Endothelial cell of umbilical vein (primary cell): Measurements from ENCODE around the gene THUMPD2. TPM values are rescaled to one million over a fixed set of nuclear protein-coding genes. Genes with fewer than 3 reads are reported as not detected.
"Not testable (repeated sequence)": the region's sequence is repeated elsewhere in the genome, so short reads cannot be mapped to it uniquely, and the experiment has no call there.

Experiments
- BruUV-seq: library from RNA; stranded (reverse); fragments of 400-500 nt; replicated peaks from 2 replicates; lab custom pipeline; 2021; lab: Mats Ljungman, UMichigan
- CTCF ChIA-PET: fragments of 300-600, 350-600 bp; sonication (Branson Sonifier 250); formaldehyde crosslinking; loops from one replicate; lab custom pipeline; 2021; ENCODE audit warnings: antibody characterized with exemption, inconsistent platforms; lab: Charles Lee
- POLR2A ChIA-PET: fragments of 300-600, 350-600 bp; sonication (Branson Sonifier 250); formaldehyde crosslinking; loops from one replicate; lab custom pipeline; 2021; ENCODE audit warnings: antibody characterized with exemption, inconsistent platforms; lab: Charles Lee
- DNase-seq: peaks from one replicate; pipeline ENCODE4 v3.0.0-alpha.2; 2011; ENCODE audit warnings: low read depth, low spot score
- FAIRE-seq: peaks from 2 replicates; lab custom pipeline; 2011; peaks lifted over from hg19 to GRCh38; lab: Jason Lieb, UNC
- H2AFZ ChIP-seq: 2 replicates; pipeline ENCODE4 v1.6.0; 2012; ENCODE audit warnings: low read depth, low read length, control low read depth, inconsistent platforms
- H3K27ac ChIP-seq: 2 replicates; pipeline ENCODE4 v1.5.1; 2011; ENCODE audit warnings: low read depth, mild to moderate bottlenecking, control low read depth, low read length, moderate library complexity; ENCODE audit not compliant: insufficient read depth
- H3K27me3 ChIP-seq, 2 experiments: 2 replicates each; pipeline versions ENCODE4 v1.6.0 to v1.6.1; 2011; ENCODE audit warnings: low read length in 2 of 2, mixed read lengths in 1 of 2; ENCODE audit not compliant: control insufficient read depth in 2 of 2, insufficient read depth in 2 of 2
- H3K36me3 ChIP-seq, 2 experiments: 2 replicates in 1 of 2; 3 replicates in 1 of 2; pipeline ENCODE4 v1.5.1; 2011; ENCODE audit warnings: low read length in 2 of 2, mild to moderate bottlenecking in 1 of 2, moderate library complexity in 1 of 2; ENCODE audit not compliant: control insufficient read depth in 2 of 2, insufficient read depth in 2 of 2; ENCODE audit errors: extremely low read depth in 1 of 2
- H3K4me1 ChIP-seq: 3 replicates; pipeline ENCODE4 v1.5.1; 2011; ENCODE audit warnings: mild to moderate bottlenecking, low read length; ENCODE audit not compliant: control insufficient read depth, insufficient read depth; ENCODE audit errors: extremely low read depth
- H3K4me2 ChIP-seq: 2 replicates; pipeline ENCODE4 v1.6.1; 2011; ENCODE audit warnings: low read length, control low read depth, mixed read lengths; ENCODE audit not compliant: insufficient read depth
- H3K4me3 ChIP-seq, 3 experiments: fragments of 200-600 bp in 1 of 3; sonication (generic), shearing (Covaris generic) in 1 of 3; replicated peaks in 1 of 3; 2 replicates each; pipeline ENCODE4 v1.5.1; 2011 to 2016; ENCODE audit warnings: control low read depth in 3 of 3, low read length in 3 of 3, mild to moderate bottlenecking in 2 of 3, inconsistent platforms in 1 of 3, low read depth in 1 of 3, moderate library complexity in 1 of 3; ENCODE audit not compliant: insufficient read depth in 1 of 3
- H3K79me2 ChIP-seq: 2 replicates; pipeline ENCODE4 v1.6.0; 2012; ENCODE audit warnings: low read length, inconsistent platforms; ENCODE audit not compliant: control insufficient read depth, insufficient read depth
- H3K9ac ChIP-seq: replicated peaks from 2 replicates; pipeline ENCODE3; 2011; ENCODE audit warnings: low read length, control low read depth; ENCODE audit not compliant: insufficient read depth; ENCODE audit errors: extremely low read depth
- H3K9me1 ChIP-seq: replicated peaks from 3 replicates; pipeline ENCODE4 v1.6.0; 2011; ENCODE audit warnings: mild to moderate bottlenecking, low read length; ENCODE audit not compliant: control insufficient read depth, insufficient read depth; ENCODE audit errors: extremely low read depth
- H3K9me3 ChIP-seq: replicated peaks from 2 replicates; pipeline ENCODE4 v1.5.1; 2012; ENCODE audit warnings: low read length, inconsistent platforms; ENCODE audit not compliant: control insufficient read depth, insufficient read depth
- H4K20me1 ChIP-seq: replicated peaks from 2 replicates; pipeline ENCODE3; 2011; ENCODE audit warnings: mild to moderate bottlenecking, low read length; ENCODE audit not compliant: control insufficient read depth, insufficient read depth; ENCODE audit errors: extremely low read depth
- EZH2 ChIP-seq: IDR thresholded peaks from 2 replicates; pipeline ENCODE4 v1.6.1; 2012; ENCODE audit warnings: borderline replicate concordance, low read depth, mild to moderate bottlenecking, moderate library complexity, low read length, inconsistent platforms; ENCODE audit not compliant: severe bottlenecking
- FOS ChIP-seq: IDR thresholded peaks from 2 replicates; pipeline ENCODE4 v1.6.1; 2011; ENCODE audit warnings: mild to moderate bottlenecking, low read length, moderate library complexity, borderline replicate concordance; ENCODE audit not compliant: insufficient read depth
- GATA2 ChIP-seq: IDR thresholded peaks from 2 replicates; pipeline ENCODE4 v1.7.0; 2011; ENCODE audit warnings: low read depth, mild to moderate bottlenecking, moderate library complexity, mixed read lengths, low read length; ENCODE audit not compliant: insufficient read length, insufficient read depth
- JUN ChIP-seq: IDR thresholded peaks from 2 replicates; pipeline ENCODE4 v1.6.1; 2011; ENCODE audit warnings: borderline replicate concordance, low read depth; ENCODE audit not compliant: insufficient read length, insufficient read depth
- MAX ChIP-seq: IDR thresholded peaks from 2 replicates; pipeline ENCODE4 v1.6.1; 2011; ENCODE audit not compliant: insufficient read depth, insufficient read length
- MYC ChIP-seq: IDR thresholded peaks from one replicate; pipeline ENCODE4 v1.6.1; 2011; ENCODE audit warnings: mild to moderate bottlenecking, low read depth, low read length
- POLR2A ChIP-seq: IDR thresholded peaks from 2 replicates; pipeline ENCODE4 v1.6.1; 2012; ENCODE audit warnings: low read depth, mild to moderate bottlenecking, control low read depth, low read length
- POLR2AphosphoS5 ChIP-seq: IDR thresholded peaks from 2 replicates; pipeline ENCODE4 v1.6.1; 2012; ENCODE audit warnings: low read depth, mild to moderate bottlenecking, control low read depth, low read length, moderate library complexity; ENCODE audit not compliant: insufficient read depth
- dilution Hi-C: fragments of 300-500 bp; cut with MboI; formaldehyde crosslinking; loops from one replicate; pipeline ENCODE4 v1.15.0; 2019; ENCODE audit warnings: low sequenced_read_pairs; ENCODE audit not compliant: extremely low pct_ligation_motif_present
- intact Hi-C: fragments of 100-400 bp; cut with micrococcal nuclease; formaldehyde crosslinking; loops from one replicate; pipeline ENCODE4 v1.10.0; 2022
- polyA plus RNA-seq, 4 experiments: library from polyadenylated mRNA; depleted of rRNA in 3 of 4; stranded (reverse) in 3 of 4; unstranded in 1 of 4; fragments of >200 nt; gene quantifications; 2 replicates each; pipeline versions ENCODE4 v1.2.1 to v1.2.3, GENCODE V29; 2011 to 2012; ENCODE audit warnings: missing spikeins in 1 of 4
- total RNA-seq: library from RNA; stranded (reverse); gene quantifications from 2 replicates; pipeline ENCODE4 v1.2.3, GENCODE V29; 2021
- TF ChIP-seq, protein P1 (sequence below), 2 donors: IDR thresholded peaks; 1 replicate in 1 of 2; 2 replicates in 1 of 2; pipeline ENCODE4 v1.5.1; 2011; ENCODE audit warnings: low read length in 2 of 2, mild to moderate bottlenecking in 2 of 2, moderate library complexity in 2 of 2, control low read depth in 1 of 2, inconsistent platforms in 1 of 2, low read depth in 1 of 2; ENCODE audit not compliant: insufficient read depth in 1 of 2; ENCODE audit errors: extremely low read depth in 1 of 2

THUMPD2 gene
- total and polyA plus RNA-seq, 2 donors (not counting 3 experiments of a cell fraction or from before 2014, with no cell fraction given): 4.3 to 8.2 TPM

DNA sequence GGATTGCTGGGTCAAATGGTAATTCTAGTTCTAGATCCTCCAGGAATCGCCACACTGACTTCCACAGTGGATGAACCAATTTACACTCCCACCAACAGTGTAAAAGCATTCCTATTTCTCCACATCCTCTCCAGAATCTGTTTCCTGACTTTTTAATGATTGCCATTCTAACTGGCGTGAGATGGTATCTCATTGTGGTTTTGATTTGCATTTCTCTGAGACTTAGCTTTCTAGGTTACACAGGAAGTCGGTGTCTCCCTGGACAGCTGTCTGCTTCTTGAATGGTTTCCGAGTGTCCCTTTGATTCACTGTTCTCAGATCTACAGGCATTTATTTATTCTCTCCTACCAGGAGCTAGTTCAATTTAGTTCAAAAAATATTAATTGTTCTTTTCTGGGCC, 51.0 kb downstream of the THUMPD2 start:
- H4K20me1 ChIP-seq, H2AFZ ChIP-seq, H3K9me1 ChIP-seq, H3K79me2 ChIP-seq, dilution Hi-C loops, intact Hi-C loops, H3K27ac ChIP-seq, H3K27me3 ChIP-seq, POLR2A ChIA-PET, H3K36me3 ChIP-seq, H3K9me3 ChIP-seq, DNase-seq, H3K4me1 ChIP-seq, H3K4me2 ChIP-seq, H3K4me3 ChIP-seq, H3K9ac ChIP-seq, BruUV-seq: not testable (repeated sequence)
- peak; percentile 23 for TF ChIP-seq GATA2
- peak; percentile 43 for FAIRE-seq
- CTCF ChIA-PET: interaction anchor here (1.1 to 5.7 kb wide), 11 partner anchors 10 to 781 kb away, joined by 3 to 129 read pairs (median 12); no protein-coding TSS in a partner anchor

GRCh38 chr2:39725401-39725800, 53.7 kb downstream of the THUMPD2 start:
- ChIA-PET CTCF (no interaction called here), POLR2A (no interaction called here)
- H3K27ac ChIP-seq: no peak overlapping the region
- TF ChIP-seq POLR2AphosphoS5: no peak
- no peak for TF ChIP-seq EZH2
- TF ChIP-seq, protein P1, sequence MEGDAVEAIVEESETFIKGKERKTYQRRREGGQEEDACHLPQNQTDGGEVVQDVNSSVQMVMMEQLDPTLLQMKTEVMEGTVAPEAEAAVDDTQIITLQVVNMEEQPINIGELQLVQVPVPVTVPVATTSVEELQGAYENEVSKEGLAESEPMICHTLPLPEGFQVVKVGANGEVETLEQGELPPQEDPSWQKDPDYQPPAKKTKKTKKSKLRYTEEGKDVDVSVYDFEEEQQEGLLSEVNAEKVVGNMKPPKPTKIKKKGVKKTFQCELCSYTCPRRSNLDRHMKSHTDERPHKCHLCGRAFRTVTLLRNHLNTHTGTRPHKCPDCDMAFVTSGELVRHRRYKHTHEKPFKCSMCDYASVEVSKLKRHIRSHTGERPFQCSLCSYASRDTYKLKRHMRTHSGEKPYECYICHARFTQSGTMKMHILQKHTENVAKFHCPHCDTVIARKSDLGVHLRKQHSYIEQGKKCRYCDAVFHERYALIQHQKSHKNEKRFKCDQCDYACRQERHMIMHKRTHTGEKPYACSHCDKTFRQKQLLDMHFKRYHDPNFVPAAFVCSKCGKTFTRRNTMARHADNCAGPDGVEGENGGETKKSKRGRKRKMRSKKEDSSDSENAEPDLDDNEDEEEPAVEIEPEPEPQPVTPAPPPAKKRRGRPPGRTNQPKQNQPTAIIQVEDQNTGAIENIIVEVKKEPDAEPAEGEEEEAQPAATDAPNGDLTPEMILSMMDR (IDR thresholded peaks at IDR 0.05; ENCODE audit: extremely low read depth in 1 of 2, insufficient read depth in 1 of 2, low read depth in 1 of 2, low read length in 2 of 2): no peak
- no peak for TF ChIP-seq GATA2
- TF ChIP-seq MYC: no peak
- no peak for TF ChIP-seq POLR2A
- TF ChIP-seq MAX: no peak
- no peak for TF ChIP-seq JUN
- no peak for TF ChIP-seq FOS
- no peaks in the 10 kb centered on the region for H3K9me3 ChIP-seq
- FAIRE-seq (no peak), DNase-seq (no peak)
- dilution Hi-C loops (no loop called here), intact Hi-C loops (no loop called here)
- H4K20me1 ChIP-seq: no peaks in the 10 kb centered on the region
- peaks cover 8 to 11% of the 10 kb centered on the region in 2 experiments for H3K27me3 ChIP-seq
- no peaks in the 10 kb centered on the region for H3K36me3 ChIP-seq
- H2AFZ ChIP-seq: no peak overlapping the region
- H3K4me3 ChIP-seq: no peak overlapping the region
- BruUV-seq: no TSS peak
- peaks cover 6% of the 10 kb centered on the region for H3K4me1 ChIP-seq
- no peaks in the 10 kb centered on the region for H3K79me2 ChIP-seq
- H3K9ac ChIP-seq: no peak overlapping the region
- no peaks in the 10 kb centered on the region for H3K9me1 ChIP-seq
- no peak overlapping the region for H3K4me2 ChIP-seq
